Ramos (cell line): Measurements from ENCODE around the gene EME1.
"Not testable (repeated sequence)": the region's sequence is repeated elsewhere in the genome, so short reads cannot be mapped to it uniquely, and the experiment has no call there.

ENCODE experiments used
- in situ Hi-C: fragments of 300-500 bp; cut with MboI; formaldehyde crosslinking; loops from one replicate; pipeline ENCODE4 v1.14.3; 2022; ENCODE audit warnings: low sequenced_read_pairs; ENCODE audit not compliant: unreplicated experiment

The EME1 gene

GRCh38 chr17:50423553-50424159 is 50.6 kb downstream of the EME1 start:
- in situ Hi-C loops: no loop called here

DNA sequence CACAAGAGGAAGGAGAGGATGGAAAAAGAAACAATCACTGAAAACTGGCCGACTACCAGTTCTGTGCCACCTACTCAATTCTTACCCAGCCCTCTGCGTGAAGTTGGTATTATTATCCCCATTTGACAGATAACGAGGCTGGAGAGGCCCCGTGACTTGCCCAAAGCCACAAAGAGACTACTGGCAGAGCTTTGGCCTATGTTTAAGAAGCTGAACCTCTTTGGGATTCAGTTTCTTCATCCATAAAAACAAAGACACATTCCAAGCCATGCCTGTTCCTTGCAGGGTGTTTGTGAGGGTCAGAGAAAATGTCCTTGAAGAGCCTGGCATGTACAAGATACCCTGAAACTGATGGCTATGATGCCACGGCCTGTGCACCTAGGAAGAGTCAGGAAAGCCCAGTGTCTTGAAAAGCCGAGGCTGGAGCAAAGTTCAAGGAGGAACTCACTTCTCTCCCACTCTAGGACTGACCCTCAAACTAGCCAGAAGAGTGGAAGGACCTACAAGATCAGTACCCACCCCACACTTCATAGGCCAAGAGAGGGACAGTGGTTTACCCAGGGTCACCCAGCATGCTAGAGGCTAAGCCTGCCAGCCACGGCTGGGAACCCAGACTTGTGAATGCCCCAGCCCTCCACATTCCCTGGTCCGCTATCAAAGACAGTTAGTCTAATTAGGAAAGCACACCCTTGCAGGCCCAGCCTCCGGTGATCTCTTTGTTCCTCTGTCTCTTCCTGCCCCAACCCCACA is 51.4 kb downstream of the EME1 start:
- in situ Hi-C loops: no loop called here

DNA sequence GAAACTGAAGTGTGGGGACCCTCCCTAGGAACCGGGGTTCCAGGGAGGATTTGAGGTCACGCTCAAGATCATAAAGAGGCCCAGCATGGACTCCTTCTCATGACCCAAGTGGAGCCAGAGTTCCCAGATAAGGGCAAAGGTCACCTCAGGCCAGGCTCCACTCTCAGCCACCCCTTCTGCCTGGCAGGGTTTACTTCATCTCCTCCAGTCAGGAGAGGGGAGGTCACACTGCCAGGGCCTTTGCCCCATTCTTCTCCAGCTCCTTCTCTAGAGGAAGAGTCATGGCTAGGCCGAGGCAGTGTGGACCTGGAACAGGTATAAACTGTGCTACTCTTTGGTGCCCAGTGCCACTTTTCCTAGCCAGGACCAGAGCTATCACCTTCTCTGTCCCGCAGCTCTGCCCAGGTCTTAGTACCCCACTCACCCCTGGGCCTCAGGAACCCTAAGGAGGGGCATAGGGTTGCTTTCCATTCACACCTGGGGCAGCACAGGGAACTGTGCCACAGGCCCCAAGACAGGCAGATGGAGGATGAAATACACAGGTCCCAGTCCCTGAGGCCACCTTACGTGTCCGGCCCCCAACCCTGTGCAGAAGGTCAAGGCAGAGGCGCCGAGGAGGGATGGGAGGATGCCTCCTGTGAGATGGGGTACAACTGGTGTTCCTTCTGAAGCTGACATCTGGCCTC is 52.1 kb downstream of the EME1 start:
- in situ Hi-C loops: no loop called here

DNA sequence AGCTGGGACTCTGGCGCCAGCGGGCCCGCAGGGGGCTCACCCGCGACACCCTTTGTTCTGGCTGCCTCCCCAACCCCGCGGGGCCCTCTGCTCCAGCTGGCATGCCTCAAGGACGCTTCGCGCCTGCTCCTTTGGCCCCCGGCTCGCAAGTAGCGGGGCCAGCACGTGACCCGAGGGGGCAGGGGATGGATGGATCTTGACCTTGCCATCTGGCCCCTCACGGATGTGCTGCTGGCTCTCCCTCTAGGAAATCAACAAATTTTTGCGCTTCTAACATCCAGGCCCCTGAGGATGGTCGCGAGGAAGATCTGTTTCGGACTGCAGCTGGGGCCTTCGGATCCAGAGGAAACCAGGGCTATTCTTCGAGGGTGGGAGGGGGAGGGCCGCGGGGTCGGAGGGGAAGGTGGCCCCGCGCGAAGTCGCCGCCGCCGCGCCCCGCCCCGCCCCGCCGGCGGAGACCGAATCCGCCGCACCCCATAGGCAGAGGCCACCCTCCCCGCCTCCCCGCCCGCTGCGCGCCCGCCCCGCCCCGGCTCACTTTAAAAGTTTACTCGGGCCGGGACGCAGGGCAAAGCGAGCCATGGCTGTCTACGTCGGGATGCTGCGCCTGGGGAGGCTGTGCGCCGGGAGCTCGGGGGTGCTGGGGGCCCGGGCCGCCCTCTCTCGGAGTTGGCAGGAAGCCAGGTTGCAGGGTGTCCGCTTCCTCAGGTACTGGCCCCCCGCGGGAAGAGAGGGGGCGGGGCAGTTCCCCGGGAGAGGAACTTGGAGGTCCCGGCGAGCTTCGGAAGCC is 52.8 kb downstream of the EME1 start, which contains the start of gene ACSF2:
Gene ACSF2, plus strand, starts transcription at position 537 of the 790 bp plus-strand sequence. Its CDS starts 44 bp downstream, at position 581.
- in situ Hi-C loops: no loop called here

DNA sequence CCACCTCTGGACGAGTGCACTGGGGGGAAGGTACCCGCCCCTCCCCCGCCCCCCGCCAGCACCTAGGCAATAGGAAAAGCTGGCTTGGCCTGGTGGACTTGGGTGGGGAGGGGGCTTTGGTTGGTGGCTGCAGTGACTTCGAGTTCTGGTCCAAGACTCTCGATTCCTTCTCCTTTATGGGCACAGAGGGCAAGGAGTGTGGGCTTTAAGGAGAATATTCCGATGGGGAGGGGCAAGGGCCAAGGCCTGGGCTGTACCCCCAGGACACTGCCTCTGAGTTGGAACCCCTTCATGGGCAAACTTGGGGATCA is 53.4 kb downstream of the EME1 start:
- in situ Hi-C loops: no loop called here

- in situ Hi-C loops: no loop called here
These were observed 54.1 kb downstream of the EME1 start for GRCh38 chr17:50426814-50427787.

GRCh38 chr17:50428126-50428525 is 55.1 kb downstream of the EME1 start:
- in situ Hi-C loops: not testable (repeated sequence)

DNA sequence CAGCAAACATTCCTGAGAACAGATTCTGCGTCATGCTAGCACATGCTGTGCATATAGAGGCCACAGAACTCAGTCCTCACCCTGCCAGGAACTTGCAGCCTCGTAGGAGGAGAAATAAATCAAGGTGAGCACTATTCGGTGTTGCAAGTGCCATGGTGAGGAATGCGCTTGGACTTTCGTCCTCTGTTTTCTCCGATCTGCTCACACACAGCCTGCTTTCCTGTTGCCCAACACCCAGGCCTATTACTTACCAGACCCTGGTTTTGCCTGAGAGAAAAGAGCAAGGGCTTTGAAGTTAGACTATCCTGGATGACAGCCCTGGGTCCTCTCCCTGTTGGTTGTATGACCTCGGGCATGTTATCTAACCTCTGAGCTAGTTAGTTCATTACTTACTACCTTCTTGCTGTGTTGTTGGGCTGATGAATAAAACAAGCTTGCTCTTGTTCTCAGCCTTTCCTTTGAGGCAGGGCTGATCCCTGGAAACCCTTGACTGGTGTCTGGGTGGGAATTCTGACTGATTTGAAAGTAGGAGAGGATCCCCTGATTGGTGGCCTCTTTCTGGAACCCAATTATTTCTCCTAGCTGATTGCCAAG is 55.9 kb downstream of the EME1 start:
- in situ Hi-C loops: no loop called here

DNA sequence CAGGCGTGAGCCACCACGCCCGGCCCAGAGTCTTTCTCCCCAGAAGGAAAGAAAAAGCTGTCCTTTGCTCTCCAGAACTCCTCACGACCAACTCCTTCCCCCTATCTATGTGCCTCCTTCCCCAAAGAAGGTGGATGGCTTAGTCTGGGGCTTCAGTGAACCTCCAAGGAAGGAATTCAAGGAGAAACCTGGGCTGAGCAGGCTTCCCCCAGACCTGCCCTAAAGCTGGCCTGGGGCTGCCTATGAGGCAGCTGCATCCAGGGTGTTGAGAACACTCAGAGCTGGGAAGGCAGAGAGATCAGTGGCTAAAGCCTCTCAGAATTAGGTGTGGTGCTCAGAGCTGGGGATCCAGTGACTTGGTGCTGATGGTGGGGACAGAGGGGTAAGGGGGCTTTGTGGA is 56.8 kb downstream of the EME1 start:
- in situ Hi-C loops: no loop called here
